ENCODE measurements around the gene MEIOB.

MEIOB gene

DNA sequence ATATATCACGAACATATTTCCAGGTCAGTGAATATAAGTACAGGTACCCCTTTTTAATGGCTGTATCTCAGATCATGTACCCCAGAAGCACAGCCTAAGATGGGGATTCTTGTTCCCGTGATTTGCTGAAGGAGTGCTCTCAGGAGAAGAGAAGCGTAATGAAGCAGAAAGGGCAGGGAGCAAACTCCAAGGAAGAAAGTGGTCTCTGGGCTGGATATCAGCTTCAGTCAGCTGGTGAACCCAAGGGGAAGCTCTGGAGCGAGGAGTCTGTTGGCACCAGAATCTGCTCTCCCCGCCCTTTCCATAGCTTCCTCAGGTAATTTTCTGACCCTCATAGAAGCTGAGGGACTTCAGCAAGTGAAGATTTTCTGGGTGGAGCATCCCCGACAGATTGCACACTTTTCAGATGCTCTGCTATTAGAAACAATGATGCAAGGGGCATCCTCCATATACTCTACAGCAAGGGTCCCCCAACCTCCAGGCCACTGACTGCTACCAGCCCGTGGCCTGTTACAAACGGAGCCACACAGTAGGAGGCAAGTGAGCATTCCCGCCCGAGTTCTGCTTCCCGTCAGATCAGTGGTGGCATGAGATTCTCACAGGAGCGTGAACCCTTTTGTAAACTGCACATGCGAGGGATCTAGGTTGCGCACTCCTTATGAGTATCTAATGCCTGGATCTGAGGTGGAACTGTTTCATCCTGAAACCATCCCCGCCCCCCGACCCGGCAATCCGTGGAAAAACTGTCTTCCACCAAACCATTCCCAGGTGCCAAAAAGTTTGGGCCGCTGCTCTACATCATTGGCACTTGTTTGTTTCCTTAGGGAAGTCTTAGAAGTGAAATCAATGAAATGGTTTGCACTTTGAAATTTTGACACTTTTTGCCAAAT, 40.5 kb downstream of the MEIOB start:
- DNase-seq (ENCODE audit: low read depth, low spot score) = no peak

DNA sequence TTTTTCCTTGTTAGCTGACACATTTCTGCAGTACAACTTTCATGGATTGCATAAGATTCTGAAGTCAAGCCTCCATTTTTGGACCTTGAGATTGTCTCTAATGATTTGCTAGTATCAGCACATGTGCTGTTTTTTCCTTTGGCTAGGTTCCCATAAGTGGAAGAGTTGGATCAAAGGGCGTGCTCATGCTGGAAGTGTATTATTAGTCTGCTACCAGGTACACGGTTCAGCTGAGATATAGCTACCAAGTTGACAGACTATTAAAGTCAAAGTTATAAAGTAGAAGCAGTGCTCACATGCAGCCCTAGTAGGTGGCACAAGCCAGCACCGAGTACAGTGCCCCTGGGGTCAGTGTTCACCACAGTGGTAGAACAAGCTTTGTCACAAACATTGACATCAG, 41.8 kb downstream of the MEIOB start:
- no peak for DNase-seq (ENCODE audit: low read depth, low spot score)

DNA sequence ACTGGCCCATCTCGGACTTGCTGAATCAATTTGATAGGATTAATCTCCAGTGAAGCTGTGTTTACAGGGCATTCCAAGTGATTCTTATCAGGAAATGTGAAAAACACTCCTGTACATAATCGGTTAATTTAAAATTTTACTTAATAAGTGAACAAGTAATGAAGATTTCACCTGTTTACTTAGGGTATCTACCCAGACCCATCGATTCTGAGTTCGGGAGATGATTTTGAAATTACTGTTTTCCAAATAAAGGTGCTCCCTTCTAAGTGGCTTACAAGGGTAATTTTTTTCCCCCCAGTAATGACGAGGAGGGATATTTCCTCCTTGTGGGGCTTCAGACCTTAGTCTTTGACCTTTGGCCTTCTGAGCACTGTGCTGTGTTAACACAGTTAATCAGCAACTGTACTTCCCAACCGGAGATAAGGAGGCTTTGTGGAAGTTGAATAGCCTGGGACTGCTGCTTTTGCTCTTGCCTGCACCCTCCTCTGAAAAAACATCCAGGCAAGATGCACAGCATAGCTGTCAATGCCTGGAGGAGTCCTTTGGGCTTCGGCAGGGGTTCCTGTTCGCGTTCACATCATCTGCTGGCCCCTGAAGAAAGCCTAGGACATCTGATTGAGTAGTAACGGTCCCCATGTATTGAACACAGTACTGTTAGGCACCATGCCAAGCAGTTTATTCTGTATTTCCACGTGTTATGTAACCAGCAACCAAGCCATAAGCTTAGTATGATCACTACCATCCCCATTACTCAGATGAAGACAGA, 43.1 kb downstream of the MEIOB start:
- no peak for DNase-seq (ENCODE audit: low read depth, low spot score)

DNA sequence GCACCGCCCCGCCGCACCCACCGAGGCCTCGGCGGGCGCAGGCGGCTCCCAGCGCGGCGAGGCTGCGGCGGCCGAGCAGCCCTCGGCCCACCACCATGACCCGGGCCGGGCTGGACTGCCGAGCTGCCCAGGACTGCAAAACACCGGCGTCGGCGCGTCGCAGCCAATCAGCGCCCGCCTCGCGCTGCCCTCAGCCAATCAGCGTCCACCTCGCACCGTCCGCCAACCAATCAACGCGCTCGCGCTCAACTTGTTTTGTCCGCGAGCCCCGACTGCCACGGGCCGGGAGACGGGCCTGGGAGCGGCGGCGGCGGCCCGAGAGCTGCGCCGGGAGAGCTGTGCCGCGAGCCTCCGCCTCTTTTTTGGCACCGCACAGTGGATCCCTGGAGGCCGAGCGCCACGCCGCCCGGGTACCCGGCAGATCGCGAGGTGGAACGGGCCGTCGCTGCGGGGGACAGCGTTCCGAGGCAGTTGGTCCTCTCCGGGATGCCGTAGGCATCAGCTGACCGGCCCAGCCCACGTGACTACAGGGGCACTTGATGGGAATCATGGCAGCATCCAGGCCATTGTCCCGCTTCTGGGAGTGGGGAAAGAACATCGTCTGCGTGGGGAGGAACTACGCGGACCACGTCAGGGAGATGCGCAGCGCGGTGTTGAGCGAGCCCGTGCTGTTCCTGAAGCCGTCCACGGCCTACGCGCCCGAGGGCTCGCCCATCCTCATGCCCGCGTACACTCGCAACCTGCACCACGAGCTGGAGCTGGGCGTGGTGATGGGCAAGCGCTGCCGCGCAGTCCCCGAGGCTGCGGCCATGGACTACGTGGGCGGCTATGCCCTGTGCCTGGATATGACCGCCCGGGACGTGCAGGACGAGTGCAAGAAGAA, 45.0 kb downstream of the MEIOB start, which contains the start of the genes FAHD1 and HAGH:
Gene FAHD1 (plus strand): TSS at position 516 of the 883 bp plus-strand sequence. CDS start 33 bp downstream, at position 549.
Gene HAGH (minus strand): TSS at position 135 of the 883 bp plus-strand sequence. CDS start 38 bp downstream, at position 97.
- peak; percentile 98 for DNase-seq (ENCODE audit: low read depth, low spot score)

DNA sequence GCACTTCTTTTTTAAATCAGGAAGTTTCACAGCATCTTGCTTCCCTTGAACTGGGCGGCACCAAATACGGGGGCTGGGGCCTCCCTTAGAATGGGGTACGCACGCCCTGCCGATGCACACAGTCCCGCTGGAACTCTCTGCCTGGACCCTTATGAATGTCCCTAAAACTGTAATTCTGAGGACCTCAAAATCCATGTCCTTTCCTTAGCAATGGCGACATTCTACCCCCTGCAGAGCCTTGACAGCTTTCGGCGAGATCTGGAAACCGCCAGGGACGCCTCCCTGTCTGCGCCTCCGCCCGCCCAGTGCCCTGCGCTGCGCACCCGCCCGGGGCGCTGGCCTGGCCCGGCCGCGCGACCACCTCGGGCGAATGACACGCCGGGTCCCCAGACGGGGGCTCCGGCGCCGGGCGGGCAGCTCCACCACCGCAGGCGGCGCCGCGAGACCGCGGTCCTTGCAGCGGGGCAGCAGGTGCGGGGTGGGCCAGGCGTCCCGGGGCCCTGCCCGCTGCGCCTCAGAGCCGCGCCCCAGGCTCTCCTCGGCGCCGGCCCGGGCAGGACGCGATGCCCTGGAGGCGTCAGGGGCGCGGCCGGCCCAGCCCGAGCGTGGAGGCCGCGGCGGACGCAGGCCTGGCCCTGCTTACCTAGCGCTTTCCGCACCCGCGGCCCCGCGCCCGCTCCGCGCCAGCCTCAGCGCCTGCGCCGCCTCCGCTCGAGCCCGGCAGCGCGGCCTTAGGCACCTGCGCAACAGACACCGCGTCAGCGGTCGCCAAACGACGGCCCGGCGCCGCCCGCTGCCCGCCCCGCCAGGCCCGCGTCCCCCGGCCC, 45.9 kb downstream of the MEIOB start:
- peak; percentile 26 for DNase-seq (ENCODE audit: low read depth, low spot score)

DNA sequence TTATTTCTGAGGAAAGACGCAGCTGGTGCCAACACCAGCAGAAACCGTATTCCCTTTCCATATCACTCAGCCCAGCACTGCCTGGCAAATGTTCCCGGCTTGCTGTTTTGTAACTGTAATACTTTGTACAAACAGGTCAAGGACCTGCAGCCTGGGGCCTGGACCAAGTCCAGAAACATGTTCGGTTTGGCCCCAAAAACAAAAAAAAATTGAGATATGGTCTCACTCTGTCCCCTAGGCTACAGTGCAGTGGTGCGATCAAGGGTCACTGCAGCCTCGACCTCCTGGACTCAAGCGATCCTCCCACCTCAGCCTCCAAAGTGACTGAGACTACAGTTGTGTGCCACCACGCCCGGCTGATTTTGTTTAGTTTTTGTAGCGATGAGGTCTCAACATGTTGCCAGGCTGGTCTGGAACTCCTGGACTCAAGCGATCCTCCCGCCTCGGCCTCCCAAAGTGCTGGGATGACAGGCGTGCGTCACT, 46.5 kb downstream of the MEIOB start:
- DNase-seq (ENCODE audit: low read depth, low spot score) = no peak

DNA sequence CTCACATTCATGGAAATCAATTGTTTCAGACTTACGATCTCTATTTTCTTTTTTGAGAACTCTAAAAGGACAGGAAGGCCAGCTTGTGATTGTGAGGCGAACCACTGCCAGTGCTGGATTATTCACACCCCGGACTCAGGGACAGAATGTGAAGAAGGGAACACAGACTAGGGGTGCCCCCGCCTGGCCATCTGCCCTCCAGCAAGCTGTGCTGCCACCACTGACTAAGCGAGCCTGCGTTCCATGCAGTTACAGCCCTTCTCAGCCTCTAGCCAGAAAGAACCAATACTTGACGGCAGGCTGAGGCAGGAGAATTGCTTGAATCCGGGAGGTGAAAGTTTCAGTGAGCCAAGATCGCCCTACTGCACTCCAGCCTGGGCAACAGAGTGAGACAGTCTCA, 48.1 kb downstream of the MEIOB start:
- DNase-seq (ENCODE audit: low read depth, low spot score) = peak; percentile 63

DNA sequence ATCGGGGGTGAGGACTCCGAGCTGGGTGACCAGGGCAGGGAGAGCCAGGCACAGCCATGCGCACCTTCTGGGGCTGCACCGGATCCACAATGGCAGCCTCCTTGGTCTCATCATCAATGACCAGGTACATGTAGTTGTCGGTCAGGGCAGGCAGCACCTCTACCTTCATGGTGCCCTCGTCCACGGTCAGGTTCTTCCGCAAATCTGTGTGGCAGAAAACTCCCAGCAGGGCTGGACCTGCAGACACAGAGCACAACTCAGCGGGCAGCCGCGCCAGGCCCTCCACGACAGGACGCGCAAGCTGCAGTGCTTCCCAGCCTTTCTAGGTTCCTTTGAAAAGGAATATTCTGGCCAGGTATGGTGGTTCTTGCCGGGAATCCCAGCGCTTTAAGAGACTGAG, 49.2 kb downstream of the MEIOB start:
- no peak for DNase-seq (ENCODE audit: low read depth, low spot score)

DNA sequence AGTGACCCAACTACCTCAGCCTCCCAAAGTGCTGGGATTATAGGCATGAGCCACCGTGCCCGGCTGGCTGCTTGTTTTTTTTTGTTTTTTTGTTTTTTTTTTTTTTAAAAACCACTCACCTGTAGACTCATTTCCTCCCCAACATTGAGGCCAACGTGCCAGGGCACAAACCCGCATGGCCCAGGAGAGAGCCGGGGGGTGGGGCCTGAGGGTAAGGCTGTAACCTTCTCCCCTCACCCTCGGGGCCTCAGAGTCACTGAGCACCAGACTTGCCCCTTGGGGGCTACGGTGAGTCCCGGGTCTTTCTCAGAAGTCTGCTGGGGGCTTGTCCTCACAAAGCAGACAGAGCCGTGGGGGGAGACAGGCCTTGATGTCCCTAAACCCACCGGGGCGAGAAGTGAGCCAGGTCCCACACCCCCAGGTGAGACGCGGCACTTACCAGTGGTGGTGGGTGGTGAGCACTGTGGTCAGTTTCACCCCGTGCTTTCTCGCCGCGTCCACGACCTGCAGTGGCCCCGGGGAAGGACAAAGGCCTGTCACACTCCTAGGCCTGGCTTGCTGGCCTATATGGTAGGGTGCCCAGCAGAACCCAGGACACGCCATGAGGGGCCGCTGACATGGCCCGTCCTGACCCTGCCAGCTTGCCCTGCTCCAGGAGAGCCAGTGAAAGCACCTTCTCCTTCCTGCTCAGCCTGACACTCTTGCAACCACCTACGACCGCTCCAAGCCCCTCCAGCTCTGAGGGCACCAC, 49.9 kb downstream of the MEIOB start:
- DNase-seq (ENCODE audit: low read depth, low spot score) = no peak

DNA sequence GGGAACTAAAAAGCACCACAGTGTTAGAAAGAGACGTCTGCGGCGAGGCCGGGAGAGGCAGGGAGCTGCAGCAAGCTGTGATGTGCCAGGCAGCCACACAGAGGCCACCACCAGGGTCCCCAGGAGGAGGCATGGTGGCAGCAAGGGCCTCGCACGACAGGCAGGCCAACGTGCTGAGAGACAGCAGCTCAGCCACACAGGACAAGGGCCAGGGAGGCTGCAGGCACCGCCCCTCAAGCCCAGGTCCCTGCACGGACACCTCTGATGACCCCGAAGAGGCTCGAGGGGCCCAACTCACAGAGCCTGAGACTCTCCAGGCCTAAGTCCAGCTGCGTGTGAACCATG, 51.0 kb downstream of the MEIOB start:
- no peak for DNase-seq (ENCODE audit: low read depth, low spot score)

DNA sequence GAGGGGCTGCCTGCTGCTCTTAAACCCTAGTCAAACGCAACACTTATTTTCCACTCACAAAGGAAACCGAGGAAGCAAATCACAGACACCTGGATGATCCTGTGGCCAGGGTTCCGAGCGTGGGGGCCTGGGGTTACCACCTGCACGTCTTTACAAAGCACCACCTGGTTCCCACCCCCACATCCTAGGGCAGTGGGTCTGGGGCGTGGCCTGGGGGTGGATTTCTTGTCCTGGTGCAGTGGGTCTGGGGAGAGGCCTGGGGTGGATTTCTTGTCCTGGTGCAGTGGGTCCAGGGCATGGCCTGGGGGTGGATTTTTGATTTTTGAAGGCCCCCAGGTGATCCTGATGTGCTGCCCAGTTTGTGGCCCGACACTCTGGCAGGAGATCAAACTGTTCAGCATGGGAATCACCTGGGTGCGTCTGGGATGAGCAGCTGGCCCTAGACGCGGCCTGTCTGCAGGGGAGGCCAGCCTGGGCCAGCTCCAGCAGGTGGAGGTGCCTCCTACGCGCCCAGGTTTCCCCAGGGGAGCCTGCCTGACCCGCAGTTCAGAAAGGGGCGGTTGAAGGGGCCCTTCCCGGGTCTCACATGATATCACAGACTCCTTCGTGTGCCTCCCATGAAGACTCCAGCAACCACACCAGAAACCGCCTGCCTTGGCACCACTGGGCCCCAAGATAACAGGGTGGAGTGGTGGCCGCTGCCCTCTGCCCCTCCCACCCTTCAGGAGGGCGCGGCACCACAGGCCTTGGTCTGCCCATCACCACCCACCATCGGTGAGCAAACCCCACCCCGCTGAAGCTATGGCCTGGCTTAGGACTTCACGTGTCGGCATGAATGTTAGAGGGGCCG, 51.6 kb downstream of the MEIOB start:
- no peak for DNase-seq (ENCODE audit: low read depth, low spot score)

DNA sequence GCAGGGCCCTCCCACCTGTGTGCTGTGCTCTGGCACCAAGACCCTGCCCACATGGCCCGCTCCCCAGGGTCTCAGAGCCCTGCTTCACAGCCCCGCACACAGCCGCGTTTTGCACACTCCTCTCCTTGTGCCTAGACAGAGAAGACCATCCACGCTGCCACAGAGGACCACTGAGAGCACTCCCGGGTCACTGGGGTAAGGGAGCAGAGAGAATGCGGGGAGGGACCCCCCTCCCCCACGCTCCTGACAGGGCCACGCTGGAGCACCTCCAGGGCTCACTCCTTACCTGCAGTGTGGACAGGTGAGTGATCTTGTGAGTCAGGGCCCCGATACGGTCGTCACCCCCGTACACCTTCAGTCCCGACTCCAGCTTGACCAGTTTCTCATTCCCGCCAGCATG, 52.4 kb downstream of the MEIOB start:
- DNase-seq (ENCODE audit: low read depth, low spot score) = no peak

DNA sequence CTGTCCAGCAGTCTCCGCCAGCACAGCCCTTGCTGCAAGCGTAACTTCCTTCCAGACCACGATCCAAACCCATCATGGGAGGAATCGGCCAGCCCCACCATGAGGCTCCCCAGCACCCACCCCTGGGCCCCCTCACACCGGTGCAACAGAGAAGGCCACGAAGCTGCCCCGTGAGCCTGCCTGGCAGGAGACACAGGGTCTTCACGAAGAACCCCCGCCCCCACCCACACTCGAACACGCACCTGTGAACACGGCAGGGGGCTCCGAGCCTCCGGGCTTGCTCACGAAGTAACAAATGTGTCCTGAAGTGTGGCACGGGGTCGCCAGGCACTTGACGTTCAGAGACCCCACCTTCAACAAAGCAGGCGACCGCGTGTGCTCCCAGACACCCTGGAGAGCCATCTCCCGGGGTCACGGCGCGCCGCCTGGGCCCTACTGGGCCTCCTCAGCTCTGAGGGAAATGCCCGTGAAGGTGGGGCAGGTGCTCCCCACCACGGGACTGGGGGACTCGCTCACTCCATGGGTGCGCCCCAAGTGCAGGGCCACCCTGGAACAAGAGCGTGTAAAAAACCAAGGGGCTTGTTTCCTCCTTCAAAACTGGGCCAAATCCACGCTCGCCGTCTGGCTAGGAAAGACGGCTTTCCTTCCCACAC, 53.0 kb downstream of the MEIOB start:
- DNase-seq (ENCODE audit: low read depth, low spot score) = no peak

DNA sequence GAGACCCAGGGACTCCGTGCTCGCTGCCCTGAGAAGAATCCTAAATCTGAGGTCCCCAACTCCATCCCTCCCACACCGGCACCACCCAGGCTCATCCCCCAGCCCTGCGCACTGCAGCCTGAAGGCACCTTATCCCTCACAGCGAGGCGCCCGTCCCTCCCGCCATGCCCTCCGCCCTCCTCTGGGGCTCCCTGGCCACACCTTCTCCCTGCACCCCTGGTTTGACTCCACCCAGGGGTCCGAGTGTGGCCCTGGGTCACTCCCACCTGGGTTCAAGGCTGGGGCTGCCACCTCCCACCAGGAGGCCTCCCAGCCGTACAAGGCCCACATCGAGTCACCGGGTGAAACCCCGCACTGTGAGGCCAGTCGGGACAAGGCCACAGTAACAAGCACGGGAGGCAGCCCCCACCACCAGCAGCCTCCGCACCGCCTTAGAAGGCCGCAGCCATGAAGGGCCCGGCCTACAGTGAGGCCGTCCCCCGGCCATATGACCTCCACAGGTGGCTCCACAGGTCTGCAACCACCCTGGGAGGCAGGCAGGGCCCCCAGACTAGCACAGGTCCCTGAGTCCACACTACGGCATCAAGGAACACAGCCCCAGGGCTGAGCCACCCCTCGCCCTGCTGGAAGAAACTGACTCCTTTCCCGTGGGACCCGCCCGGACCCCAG, 53.6 kb downstream of the MEIOB start:
- DNase-seq (ENCODE audit: low read depth, low spot score) = no peak

DNA sequence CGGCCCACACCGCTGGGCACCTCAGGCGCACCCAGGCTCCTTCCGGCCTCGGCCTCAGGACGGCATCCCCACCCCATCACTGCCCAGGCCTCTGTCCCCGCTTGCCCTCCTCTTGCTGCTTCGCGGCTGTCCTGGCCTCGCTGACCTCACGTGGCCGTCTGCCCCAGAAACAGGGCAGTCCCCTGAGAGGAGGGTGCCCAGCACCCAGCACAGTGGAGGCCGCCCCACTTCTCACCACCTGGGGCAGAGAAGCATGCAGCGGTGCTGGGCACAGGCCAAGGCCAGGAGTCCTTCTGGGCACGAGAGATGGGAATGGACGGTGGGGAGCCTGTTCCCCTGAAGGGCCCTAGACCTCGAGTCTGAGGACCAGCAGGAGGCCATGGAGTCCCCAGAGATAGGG, 54.2 kb downstream of the MEIOB start:
- DNase-seq (ENCODE audit: low read depth, low spot score) = no peak

DNA sequence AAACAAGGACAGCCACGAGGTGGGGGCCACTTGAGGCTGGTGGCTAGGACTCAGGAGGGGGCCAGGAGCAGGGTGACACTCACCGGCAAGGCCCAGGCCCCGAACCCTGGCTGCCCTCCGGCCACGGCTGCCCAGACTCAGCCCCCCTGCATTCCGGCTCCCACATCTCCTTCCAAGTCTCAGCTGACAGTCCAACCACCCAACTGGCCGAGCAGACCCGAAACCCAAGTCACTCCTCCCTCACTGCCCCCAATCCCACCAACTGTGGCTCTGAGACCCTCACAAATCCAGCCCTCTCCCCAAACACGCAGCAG, 54.7 kb downstream of the MEIOB start:
- no peak for DNase-seq (ENCODE audit: low read depth, low spot score)

DNA sequence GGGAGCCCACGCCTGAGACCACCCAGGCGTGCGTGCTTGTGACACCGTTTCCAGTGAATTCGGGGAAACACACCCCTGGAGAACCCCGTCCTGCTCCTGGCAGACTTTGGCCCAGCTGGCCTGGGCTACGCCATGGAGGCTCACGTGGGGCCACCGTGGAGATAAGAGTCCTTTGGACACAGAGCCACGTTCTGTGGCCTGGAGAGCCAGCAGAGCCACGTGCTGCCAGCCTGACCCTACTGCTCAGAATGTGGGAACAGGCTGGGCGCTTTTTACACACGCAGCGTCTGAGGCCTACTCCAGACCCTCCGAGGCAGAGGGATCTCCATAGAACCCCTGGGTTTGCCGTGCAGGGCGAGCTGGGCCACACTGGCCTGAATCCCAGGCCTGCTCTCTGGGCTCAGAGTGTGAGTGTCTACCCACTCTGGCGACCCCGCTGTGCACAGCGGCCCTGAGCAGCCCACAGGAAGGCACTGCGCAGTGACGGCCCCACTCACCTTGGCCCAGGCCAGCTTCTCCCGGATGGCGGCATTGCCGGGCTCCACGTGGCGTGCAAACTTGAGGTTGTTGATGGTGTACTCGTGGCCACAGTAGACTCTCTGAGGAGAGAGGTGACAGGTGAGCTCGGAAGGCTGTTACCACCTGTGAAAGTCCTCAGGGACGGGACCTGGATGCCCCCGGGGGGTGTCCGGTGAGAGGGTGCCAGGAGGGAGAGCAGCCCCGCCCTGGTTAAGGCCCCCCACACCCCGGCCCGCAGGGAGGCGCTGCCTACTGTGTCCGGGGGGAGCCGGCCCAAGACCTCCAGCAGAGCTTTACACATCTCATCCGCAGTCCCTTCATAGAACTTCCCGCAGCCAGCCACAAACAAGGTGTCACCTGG, 55.3 kb downstream of the MEIOB start:
- DNase-seq (ENCODE audit: low read depth, low spot score) = no peak

Data from ELF-1 (cell line).